Mesothelial cell of epicardium (in vitro differentiated cells): ENCODE data around the gene GAL3ST1. TPM values are rescaled to one million over a fixed set of nuclear protein-coding genes. Genes with fewer than 3 reads are reported as not detected.

Experiments used
- DNase-seq, 2 experiments: peaks; one replicate each; pipeline ENCODE4 v3.0.0; 2021; ENCODE audit warnings: low spot score in 2 of 2; ENCODE audit not compliant: unreplicated experiment in 2 of 2
- H3K27ac Mint-ChIP-seq: 2 replicates; pipeline ENCODE4 v1.8.0; 2021; ENCODE audit warnings: mixed read lengths
- H3K27me3 Mint-ChIP-seq: 2 replicates; pipeline ENCODE4 v1.8.0; 2021; ENCODE audit warnings: low read depth, mixed read lengths
- H3K36me3 Mint-ChIP-seq: 2 replicates; pipeline ENCODE4 v1.8.0; 2021; ENCODE audit warnings: mixed read lengths
- H3K4me1 Mint-ChIP-seq: 2 replicates; pipeline ENCODE4 v1.8.0; 2021; ENCODE audit warnings: mixed read lengths
- H3K4me3 Mint-ChIP-seq: 2 replicates; pipeline ENCODE4 v1.8.0; 2021; ENCODE audit warnings: mild to moderate bottlenecking, moderate library complexity, mixed read lengths
- H3K9me3 Mint-ChIP-seq: 2 replicates; pipeline ENCODE4 v1.8.0; 2021; ENCODE audit warnings: mixed read lengths
- CTCF ChIP-seq: fragments of 200-600 bp; sonication (generic); IDR thresholded peaks from one replicate; pipeline ENCODE4 v1.5.0; 2021; ENCODE audit warnings: antibody characterized with exemption; ENCODE audit not compliant: unreplicated experiment
- total RNA-seq: library from RNA; stranded (reverse); gene quantifications from 3 replicates; pipeline ENCODE4 v1.2.1, GENCODE V29; 2021

The GAL3ST1 gene
- total RNA-seq, 1 donor from 2014 or later, result 0.36 TPM

GRCh38 chr22:30614268-30614667, 39.8 kb upstream of the GAL3ST1 start:
- Mint-ChIP-seq H3K9me3 (no peaks in the 10 kb centered on the region), H3K4me3 (no peak overlapping the region)

GRCh38 chr22:30612789-30613188, 38.3 kb upstream of the GAL3ST1 start:
- Mint-ChIP-seq H3K4me1 (peaks cover 10% of the 10 kb centered on the region), H3K27ac (no peak overlapping the region), H3K9me3 (no peaks in the 10 kb centered on the region), H3K27me3 (no peaks in the 10 kb centered on the region), H3K4me3 (no peak overlapping the region), H3K36me3 (peaks cover 10% of the 10 kb centered on the region)
- no peak for TF ChIP-seq CTCF
- DNase-seq, result no peak

More at GRCh38 chr22:30614268-30614667, 39.8 kb upstream of the GAL3ST1 start:
- Mint-ChIP-seq H3K36me3 (peaks cover 10% of the 10 kb centered on the region), H3K4me1 (peaks cover 2% of the 10 kb centered on the region), H3K27me3 (no peaks in the 10 kb centered on the region), H3K27ac (no peak overlapping the region)
- TF ChIP-seq CTCF, result no peak
- no peak for DNase-seq

- no peak overlapping the region for H3K4me3 Mint-ChIP-seq
- TF ChIP-seq CTCF, result no peak
- H3K27me3 Mint-ChIP-seq, result no peaks in the 10 kb centered on the region
- no peak for DNase-seq
- H3K4me1 Mint-ChIP-seq, result peaks cover 22% of the 10 kb centered on the region
- H3K36me3 Mint-ChIP-seq, result peaks cover 10% of the 10 kb centered on the region
- H3K27ac Mint-ChIP-seq, result no peak overlapping the region
- no peaks in the 10 kb centered on the region for H3K9me3 Mint-ChIP-seq
Measured at GRCh38 chr22:30611197-30611596, 36.7 kb upstream of the GAL3ST1 start.

- Mint-ChIP-seq H3K4me1 (peaks cover 30% of the 10 kb centered on the region), H3K27ac (no peak overlapping the region), H3K36me3 (peaks cover 5% of the 10 kb centered on the region), H3K27me3 (no peaks in the 10 kb centered on the region), H3K4me3 (no peak overlapping the region), H3K9me3 (no peaks in the 10 kb centered on the region)
- no peak for TF ChIP-seq CTCF
- no peak for DNase-seq
Measured at GRCh38 chr22:30610299-30610698, 35.8 kb upstream of the GAL3ST1 start.

GRCh38 chr22:30609260-30610185, 35.1 kb upstream of the GAL3ST1 start:
- DNase-seq, result no peak
- no peak for TF ChIP-seq CTCF
- Mint-ChIP-seq H3K27ac (peak overlapping the region; percentile 4), H3K4me3 (peak overlapping the region; percentile 5), H3K4me1 (peaks cover 30% of the 10 kb centered on the region), H3K36me3 (peaks cover 5% of the 10 kb centered on the region), H3K9me3 (no peaks in the 10 kb centered on the region), H3K27me3 (no peaks in the 10 kb centered on the region)
